Measurements from ENCODE around the gene TTF2. TPM values are rescaled to one million over a fixed set of nuclear protein-coding genes. Genes with fewer than 3 reads are reported as not detected.

Gene TTF2
- total RNA-seq (2021) (78.9 to 88.8 TPM (median 79.1 TPM) in 3 replicates), Bru-seq, nascent RNA (percentile 93 among the genes with signal in this experiment)
- long read RNA-seq, experiment 1, full-length matches to known transcripts, result 103 of 269 reads
- long read RNA-seq, experiment 1, partial matches to known transcripts, result 47 of 269 reads
- long read RNA-seq, experiment 1, other reads (novel, unspliced or antisense), result 119 of 269 reads
- long read RNA-seq, experiment 2, full-length matches to known transcripts, result 5 of 40 reads
- long read RNA-seq, experiment 2, partial matches to known transcripts, result 8 of 40 reads
- long read RNA-seq, experiment 2, other reads (novel, unspliced or antisense), result 27 of 40 reads
- long read RNA-seq, experiment 3, partial matches to known transcripts, result 0 of 2 reads
- long read RNA-seq, experiment 3, other reads (novel, unspliced or antisense), result 2 of 2 reads

DNA sequence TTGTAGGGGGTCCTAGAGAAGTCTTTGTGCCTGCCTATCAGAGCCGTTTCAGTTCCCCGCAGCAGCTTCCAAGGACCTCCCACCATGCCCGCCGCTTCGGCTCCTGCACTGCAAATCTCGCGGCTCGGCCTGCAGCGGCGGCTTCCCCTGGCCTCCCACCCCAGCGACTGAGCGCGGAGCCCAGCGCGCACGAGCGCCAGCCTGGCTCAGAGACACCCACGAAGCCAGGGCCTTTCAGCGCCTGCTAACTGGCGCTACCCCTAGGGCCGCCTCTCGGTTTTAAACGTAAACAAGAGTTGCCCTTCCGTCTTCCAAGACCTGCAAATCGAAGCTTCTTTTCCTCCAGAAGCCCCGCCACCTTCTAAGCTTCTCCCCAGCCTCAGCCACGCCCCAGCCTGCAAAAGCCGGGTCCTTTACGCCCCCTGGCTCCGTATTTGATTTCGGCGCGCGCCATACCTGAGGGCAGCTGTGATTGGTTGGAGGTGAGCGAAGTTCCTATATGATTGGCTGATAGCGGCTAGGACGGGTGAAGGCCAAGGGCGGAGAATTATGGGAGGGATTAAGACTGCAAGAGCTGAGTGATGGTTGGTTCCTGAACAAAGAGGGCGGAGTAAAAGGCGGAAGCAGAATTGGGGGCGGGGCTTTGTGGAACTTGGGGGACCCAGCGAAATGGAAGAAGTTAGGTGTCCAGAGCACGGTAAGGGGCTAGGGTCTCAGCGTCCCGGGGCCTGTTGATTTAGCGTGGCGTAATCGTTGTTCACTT is at the start of gene TTF2:
Gene TTF2 (plus strand): TSS at position 649 of the 763 bp plus-strand sequence. CDS start 21 bp downstream, at position 670.
- DNase-seq (ENCODE audit: low spot score), result peak; percentile 97
- H3K4me1 Mint-ChIP-seq, result peaks cover 18% of the 10 kb centered on the region
- H3K4me3 Mint-ChIP-seq, result no peak within 1 kb of the TSS
- ChIA-PET CTCF (interaction anchor here (0.5 to 1.9 kb wide), 21 partner anchors 10 to 491 kb away, joined by 3 to 18 read pairs (median 5); partner anchors contain the start of genes IGSF3 and TRIM45), POLR2A (interaction anchor here (0.6 to 2.1 kb wide), 20 partner anchors 15 to 491 kb away, joined by 3 to 8 read pairs (median 4); partner anchors contain the start of genes CD58, IGSF3 and PTGFRN)
- H3K27ac Mint-ChIP-seq, result peak within 1 kb of the TSS; percentile 72
- peaks cover 25% of the 10 kb centered on the region for H3K36me3 Mint-ChIP-seq
- H3K9me3 Mint-ChIP-seq, result no peaks in the 10 kb centered on the region
- peak; percentile 98 for ATAC-seq
- no peaks in the 10 kb centered on the region for H3K27me3 Mint-ChIP-seq (ENCODE audit: low read depth)
- TF ChIP-seq, protein P1, sequence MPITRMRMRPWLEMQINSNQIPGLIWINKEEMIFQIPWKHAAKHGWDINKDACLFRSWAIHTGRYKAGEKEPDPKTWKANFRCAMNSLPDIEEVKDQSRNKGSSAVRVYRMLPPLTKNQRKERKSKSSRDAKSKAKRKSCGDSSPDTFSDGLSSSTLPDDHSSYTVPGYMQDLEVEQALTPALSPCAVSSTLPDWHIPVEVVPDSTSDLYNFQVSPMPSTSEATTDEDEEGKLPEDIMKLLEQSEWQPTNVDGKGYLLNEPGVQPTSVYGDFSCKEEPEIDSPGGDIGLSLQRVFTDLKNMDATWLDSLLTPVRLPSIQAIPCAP (CRISPR knock-in tag; IDR thresholded peaks at IDR 0.05), result 0 out of 2 replicates have a peak, but pooled peaks have one; percentile 34
- TF ChIP-seq, protein P2, sequence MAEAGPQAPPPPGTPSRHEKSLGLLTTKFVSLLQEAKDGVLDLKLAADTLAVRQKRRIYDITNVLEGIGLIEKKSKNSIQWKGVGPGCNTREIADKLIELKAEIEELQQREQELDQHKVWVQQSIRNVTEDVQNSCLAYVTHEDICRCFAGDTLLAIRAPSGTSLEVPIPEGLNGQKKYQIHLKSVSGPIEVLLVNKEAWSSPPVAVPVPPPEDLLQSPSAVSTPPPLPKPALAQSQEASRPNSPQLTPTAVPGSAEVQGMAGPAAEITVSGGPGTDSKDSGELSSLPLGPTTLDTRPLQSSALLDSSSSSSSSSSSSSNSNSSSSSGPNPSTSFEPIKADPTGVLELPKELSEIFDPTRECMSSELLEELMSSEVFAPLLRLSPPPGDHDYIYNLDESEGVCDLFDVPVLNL (CRISPR knock-in tag; IDR thresholded peaks at IDR 0.05; ENCODE audit: borderline replicate concordance, low read depth), result peak; percentile 50; the same call in 1 of the 2 replicates
- TF ChIP-seq NFYB (CRISPR knock-in tag; conservative IDR thresholded peaks at IDR 0.05; ENCODE audit: low read depth) (peak; percentile 72), NFE2L1 (CRISPR knock-in tag; IDR thresholded peaks at IDR 0.05) (0 out of 2 replicates have a peak, but pooled peaks have one; percentile 23), HMGA2 (CRISPR knock-in tag; IDR thresholded peaks at IDR 0.05) (no peak), ATF1 (CRISPR knock-in tag; IDR thresholded peaks at IDR 0.05) (no peak), NR2C2 (CRISPR knock-in tag; IDR thresholded peaks at IDR 0.05) (no peak), SP1 (CRISPR knock-in tag; conservative IDR thresholded peaks at IDR 0.05) (peak; percentile 88), CREM (CRISPR knock-in tag; IDR thresholded peaks at IDR 0.05) (0 out of 2 replicates have a peak, but pooled peaks have one; percentile 49), FOXP1 (CRISPR knock-in tag; IDR thresholded peaks at IDR 0.05; ENCODE audit: borderline replicate concordance) (peak; percentile 80; the same call in 1 of the 2 replicates), ETV6 (CRISPR knock-in tag; IDR thresholded peaks at IDR 0.05) (peak; percentile 71; the same call in 1 of the 2 replicates), FOXK1 (CRISPR knock-in tag; IDR thresholded peaks at IDR 0.05) (peak; percentile 84), MYBL2 (CRISPR knock-in tag; IDR thresholded peaks at IDR 0.05) (peak; percentile 64; the same call in 1 of the 2 replicates)
- TF ChIP-seq, protein P3, sequence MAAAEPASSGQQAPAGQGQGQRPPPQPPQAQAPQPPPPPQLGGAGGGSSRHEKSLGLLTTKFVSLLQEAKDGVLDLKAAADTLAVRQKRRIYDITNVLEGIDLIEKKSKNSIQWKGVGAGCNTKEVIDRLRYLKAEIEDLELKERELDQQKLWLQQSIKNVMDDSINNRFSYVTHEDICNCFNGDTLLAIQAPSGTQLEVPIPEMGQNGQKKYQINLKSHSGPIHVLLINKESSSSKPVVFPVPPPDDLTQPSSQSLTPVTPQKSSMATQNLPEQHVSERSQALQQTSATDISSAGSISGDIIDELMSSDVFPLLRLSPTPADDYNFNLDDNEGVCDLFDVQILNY (CRISPR knock-in tag; IDR thresholded peaks at IDR 0.05), result 0 out of 2 replicates have a peak, but pooled peaks have one; percentile 32
- TF ChIP-seq, protein P4, sequence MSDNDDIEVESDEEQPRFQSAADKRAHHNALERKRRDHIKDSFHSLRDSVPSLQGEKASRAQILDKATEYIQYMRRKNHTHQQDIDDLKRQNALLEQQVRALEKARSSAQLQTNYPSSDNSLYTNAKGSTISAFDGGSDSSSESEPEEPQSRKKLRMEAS (CRISPR knock-in tag; IDR thresholded peaks at IDR 0.05), result peak; percentile 8; the same call in 1 of the 2 replicates
- TF ChIP-seq, protein P5, sequence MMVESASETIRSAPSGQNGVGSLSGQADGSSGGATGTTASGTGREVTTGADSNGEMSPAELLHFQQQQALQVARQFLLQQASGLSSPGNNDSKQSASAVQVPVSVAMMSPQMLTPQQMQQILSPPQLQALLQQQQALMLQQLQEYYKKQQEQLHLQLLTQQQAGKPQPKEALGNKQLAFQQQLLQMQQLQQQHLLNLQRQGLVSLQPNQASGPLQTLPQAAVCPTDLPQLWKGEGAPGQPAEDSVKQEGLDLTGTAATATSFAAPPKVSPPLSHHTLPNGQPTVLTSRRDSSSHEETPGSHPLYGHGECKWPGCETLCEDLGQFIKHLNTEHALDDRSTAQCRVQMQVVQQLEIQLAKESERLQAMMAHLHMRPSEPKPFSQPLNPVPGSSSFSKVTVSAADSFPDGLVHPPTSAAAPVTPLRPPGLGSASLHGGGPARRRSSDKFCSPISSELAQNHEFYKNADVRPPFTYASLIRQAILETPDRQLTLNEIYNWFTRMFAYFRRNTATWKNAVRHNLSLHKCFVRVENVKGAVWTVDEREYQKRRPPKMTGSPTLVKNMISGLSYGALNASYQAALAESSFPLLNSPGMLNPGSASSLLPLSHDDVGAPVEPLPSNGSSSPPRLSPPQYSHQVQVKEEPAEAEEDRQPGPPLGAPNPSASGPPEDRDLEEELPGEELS (CRISPR knock-in tag; IDR thresholded peaks at IDR 0.05), result peak; percentile 45; the same call in 1 of the 2 replicates
- TF ChIP-seq, protein P6, sequence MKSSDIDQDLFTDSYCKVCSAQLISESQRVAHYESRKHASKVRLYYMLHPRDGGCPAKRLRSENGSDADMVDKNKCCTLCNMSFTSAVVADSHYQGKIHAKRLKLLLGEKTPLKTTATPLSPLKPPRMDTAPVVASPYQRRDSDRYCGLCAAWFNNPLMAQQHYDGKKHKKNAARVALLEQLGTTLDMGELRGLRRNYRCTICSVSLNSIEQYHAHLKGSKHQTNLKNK (CRISPR knock-in tag; IDR thresholded peaks at IDR 0.05), result no peak
- TF ChIP-seq, protein P7, sequence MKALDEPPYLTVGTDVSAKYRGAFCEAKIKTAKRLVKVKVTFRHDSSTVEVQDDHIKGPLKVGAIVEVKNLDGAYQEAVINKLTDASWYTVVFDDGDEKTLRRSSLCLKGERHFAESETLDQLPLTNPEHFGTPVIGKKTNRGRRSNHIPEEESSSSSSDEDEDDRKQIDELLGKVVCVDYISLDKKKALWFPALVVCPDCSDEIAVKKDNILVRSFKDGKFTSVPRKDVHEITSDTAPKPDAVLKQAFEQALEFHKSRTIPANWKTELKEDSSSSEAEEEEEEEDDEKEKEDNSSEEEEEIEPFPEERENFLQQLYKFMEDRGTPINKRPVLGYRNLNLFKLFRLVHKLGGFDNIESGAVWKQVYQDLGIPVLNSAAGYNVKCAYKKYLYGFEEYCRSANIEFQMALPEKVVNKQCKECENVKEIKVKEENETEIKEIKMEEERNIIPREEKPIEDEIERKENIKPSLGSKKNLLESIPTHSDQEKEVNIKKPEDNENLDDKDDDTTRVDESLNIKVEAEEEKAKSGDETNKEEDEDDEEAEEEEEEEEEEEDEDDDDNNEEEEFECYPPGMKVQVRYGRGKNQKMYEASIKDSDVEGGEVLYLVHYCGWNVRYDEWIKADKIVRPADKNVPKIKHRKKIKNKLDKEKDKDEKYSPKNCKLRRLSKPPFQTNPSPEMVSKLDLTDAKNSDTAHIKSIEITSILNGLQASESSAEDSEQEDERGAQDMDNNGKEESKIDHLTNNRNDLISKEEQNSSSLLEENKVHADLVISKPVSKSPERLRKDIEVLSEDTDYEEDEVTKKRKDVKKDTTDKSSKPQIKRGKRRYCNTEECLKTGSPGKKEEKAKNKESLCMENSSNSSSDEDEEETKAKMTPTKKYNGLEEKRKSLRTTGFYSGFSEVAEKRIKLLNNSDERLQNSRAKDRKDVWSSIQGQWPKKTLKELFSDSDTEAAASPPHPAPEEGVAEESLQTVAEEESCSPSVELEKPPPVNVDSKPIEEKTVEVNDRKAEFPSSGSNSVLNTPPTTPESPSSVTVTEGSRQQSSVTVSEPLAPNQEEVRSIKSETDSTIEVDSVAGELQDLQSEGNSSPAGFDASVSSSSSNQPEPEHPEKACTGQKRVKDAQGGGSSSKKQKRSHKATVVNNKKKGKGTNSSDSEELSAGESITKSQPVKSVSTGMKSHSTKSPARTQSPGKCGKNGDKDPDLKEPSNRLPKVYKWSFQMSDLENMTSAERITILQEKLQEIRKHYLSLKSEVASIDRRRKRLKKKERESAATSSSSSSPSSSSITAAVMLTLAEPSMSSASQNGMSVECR (CRISPR knock-in tag; IDR thresholded peaks at IDR 0.05; ENCODE audit: borderline replicate concordance), result peak; percentile 75; the same call in 1 of the 2 replicates
